Stomach (tissue), 4 donors: ENCODE measurements around the gene LRRIQ1.

Experiments used
- EP300 ChIP-seq: sonication (generic); formaldehyde crosslinking; IDR thresholded peaks from one replicate; pipeline ENCODE4 v1.6.1; 2017; ENCODE audit warnings: antibody characterized with exemption
- POLR2A ChIP-seq, 4 donors: fragments of 450-650 bp; IDR thresholded peaks; one replicate each; pipeline ENCODE4 v1.6.1; 2016; ENCODE audit warnings: antibody characterized with exemption in 4 of 4, control low read depth in 2 of 4, mild to moderate bottlenecking in 1 of 4, moderate library complexity in 1 of 4
- POLR2AphosphoS5 ChIP-seq, 3 donors: sonication (generic); formaldehyde crosslinking; IDR thresholded peaks; one replicate each; pipeline ENCODE4 v1.6.1; 2016; ENCODE audit warnings: antibody characterized with exemption in 3 of 3
- TF ChIP-seq, protein P1 (sequence below), 7 experiments: fragments of 450-650 bp in 4 of 7; fragments of 200-600 bp in 3 of 7; sonication (generic) in 3 of 7; IDR thresholded peaks; one replicate each; pipeline ENCODE4 v1.5.1; 2016 to 2019; ENCODE audit warnings: antibody characterized with exemption in 7 of 7, control low read depth in 2 of 7, mild to moderate bottlenecking in 1 of 7

- TF ChIP-seq, protein P1, sequence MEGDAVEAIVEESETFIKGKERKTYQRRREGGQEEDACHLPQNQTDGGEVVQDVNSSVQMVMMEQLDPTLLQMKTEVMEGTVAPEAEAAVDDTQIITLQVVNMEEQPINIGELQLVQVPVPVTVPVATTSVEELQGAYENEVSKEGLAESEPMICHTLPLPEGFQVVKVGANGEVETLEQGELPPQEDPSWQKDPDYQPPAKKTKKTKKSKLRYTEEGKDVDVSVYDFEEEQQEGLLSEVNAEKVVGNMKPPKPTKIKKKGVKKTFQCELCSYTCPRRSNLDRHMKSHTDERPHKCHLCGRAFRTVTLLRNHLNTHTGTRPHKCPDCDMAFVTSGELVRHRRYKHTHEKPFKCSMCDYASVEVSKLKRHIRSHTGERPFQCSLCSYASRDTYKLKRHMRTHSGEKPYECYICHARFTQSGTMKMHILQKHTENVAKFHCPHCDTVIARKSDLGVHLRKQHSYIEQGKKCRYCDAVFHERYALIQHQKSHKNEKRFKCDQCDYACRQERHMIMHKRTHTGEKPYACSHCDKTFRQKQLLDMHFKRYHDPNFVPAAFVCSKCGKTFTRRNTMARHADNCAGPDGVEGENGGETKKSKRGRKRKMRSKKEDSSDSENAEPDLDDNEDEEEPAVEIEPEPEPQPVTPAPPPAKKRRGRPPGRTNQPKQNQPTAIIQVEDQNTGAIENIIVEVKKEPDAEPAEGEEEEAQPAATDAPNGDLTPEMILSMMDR (IDR thresholded peaks at IDR 0.05) = no peak
- TF ChIP-seq POLR2A (IDR thresholded peaks at IDR 0.05) = no peak
- no peak for TF ChIP-seq POLR2AphosphoS5 (IDR thresholded peaks at IDR 0.05)
- no peak for TF ChIP-seq EP300
These were observed 18.1 kb upstream of the LRRIQ1 start for GRCh38 chr12:85018098-85018497.
